Measurements from ENCODE around the gene MOB3C. TPM values are rescaled to one million over a fixed set of nuclear protein-coding genes. Genes with fewer than 3 reads are reported as not detected.

The MOB3C gene
- polyA plus RNA-seq, 1 donor (not counting 4 experiments of a cell fraction or from before 2014, with no cell fraction given) = 18.4 TPM

DNA sequence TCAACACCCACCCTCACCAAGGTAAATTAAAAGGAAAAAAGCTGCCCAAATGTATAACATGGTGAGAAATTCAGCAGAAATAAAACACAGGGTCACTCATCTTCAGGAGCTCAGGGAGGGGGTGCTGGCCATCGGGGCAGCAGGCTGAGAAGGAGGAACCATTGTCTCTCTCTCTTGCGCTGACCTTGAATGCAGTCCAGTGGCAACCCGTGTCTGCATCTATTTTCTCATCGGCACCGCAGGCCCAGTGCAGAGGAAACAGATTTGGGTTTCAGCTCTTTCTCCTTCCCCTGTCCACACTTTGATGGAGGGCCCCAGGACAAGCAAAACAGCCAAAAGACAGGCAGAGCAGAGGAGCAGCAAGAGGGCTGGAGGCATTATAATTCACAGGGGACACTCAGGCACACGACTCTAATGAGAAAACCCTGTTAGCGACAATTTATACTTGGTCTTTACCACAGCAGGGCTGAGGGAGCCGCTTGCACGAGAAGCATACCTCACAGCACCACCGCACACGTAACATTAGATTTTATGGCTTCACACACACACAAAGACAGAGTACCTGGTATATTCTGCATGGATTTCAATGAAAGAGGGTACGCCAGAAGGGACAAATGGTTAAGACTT lies 31.2 kb downstream of the MOB3C start:
- TF ChIP-seq EZH2 (IDR thresholded peaks at IDR 0.05; ENCODE audit: low read length) = no peak
- TF ChIP-seq, protein P1, sequence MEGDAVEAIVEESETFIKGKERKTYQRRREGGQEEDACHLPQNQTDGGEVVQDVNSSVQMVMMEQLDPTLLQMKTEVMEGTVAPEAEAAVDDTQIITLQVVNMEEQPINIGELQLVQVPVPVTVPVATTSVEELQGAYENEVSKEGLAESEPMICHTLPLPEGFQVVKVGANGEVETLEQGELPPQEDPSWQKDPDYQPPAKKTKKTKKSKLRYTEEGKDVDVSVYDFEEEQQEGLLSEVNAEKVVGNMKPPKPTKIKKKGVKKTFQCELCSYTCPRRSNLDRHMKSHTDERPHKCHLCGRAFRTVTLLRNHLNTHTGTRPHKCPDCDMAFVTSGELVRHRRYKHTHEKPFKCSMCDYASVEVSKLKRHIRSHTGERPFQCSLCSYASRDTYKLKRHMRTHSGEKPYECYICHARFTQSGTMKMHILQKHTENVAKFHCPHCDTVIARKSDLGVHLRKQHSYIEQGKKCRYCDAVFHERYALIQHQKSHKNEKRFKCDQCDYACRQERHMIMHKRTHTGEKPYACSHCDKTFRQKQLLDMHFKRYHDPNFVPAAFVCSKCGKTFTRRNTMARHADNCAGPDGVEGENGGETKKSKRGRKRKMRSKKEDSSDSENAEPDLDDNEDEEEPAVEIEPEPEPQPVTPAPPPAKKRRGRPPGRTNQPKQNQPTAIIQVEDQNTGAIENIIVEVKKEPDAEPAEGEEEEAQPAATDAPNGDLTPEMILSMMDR (optimal IDR thresholded peaks at IDR 0.05 in 1 of 3, IDR thresholded peaks at IDR 0.05 in 1 of 3, conservative IDR thresholded peaks at IDR 0.05 in 1 of 3; ENCODE audit: extremely low read depth in 1 of 3, insufficient read depth in 2 of 3, low read length in 3 of 3) = no peak
- H4K20me1 ChIP-seq (ENCODE audit: control insufficient read depth, extremely low read depth, insufficient read depth, low read length) = no peaks in the 10 kb centered on the region
- H3K27me3 ChIP-seq (ENCODE audit: control insufficient read depth, extremely low read depth, insufficient read depth, low read length) = no peaks in the 10 kb centered on the region
- FAIRE-seq (no peak), DNase-seq (ENCODE audit: low read depth, low spot score) (no peak)
- H3K79me2 ChIP-seq (ENCODE audit: control insufficient read depth, insufficient read depth, low read length) = no peaks in the 10 kb centered on the region
- H3K4me1 ChIP-seq (ENCODE audit: control insufficient read depth, extremely low read depth, insufficient read depth, low read length) = no peaks in the 10 kb centered on the region
- H3K9me3 ChIP-seq (ENCODE audit: control insufficient read depth, low read depth, low read length) = no peaks in the 10 kb centered on the region
- no peak overlapping the region for H3K27ac ChIP-seq (ENCODE audit: control insufficient read depth, insufficient read depth, low read length)
- dilution Hi-C loops (cut with MboI; ENCODE audit: extremely low pct_ligation_motif_present, low sequenced_read_pairs) = no loop called here
- no peak overlapping the region for H3K4me2 ChIP-seq (ENCODE audit: control insufficient read depth, extremely low read depth, insufficient read depth, low read depth, low read length)
- H3K36me3 ChIP-seq (ENCODE audit: control insufficient read depth in 2 of 2, extremely low read depth in 1 of 2, insufficient read depth in 2 of 2, low read length in 2 of 2) = peaks cover 35 to 46% of the 10 kb centered on the region in 2 experiments
- H3K9ac ChIP-seq (ENCODE audit: control insufficient read depth, extremely low read depth, insufficient read depth, low read length) = no peak overlapping the region
- no peak overlapping the region for H2AFZ ChIP-seq (ENCODE audit: control insufficient read depth, low read length)
- H3K4me3 ChIP-seq (ENCODE audit: control insufficient read depth in 2 of 3, extremely low read depth in 1 of 3, insufficient read depth in 2 of 3, low read depth in 1 of 3, low read length in 3 of 3) = no peak overlapping the region
- H3K9me1 ChIP-seq (ENCODE audit: control insufficient read depth, extremely low read depth, insufficient read depth, low read length) = no peaks in the 10 kb centered on the region

GRCh38 chr1:46583494-46583893 lies 33.1 kb downstream of the MOB3C start:
- no peak overlapping the region for H2AFZ ChIP-seq (ENCODE audit: control insufficient read depth, low read length)
- dilution Hi-C loops (cut with MboI; ENCODE audit: extremely low pct_ligation_motif_present, low sequenced_read_pairs) = no loop called here
- H3K9me1 ChIP-seq (ENCODE audit: control insufficient read depth, extremely low read depth, insufficient read depth, low read length) = no peaks in the 10 kb centered on the region
- no peaks in the 10 kb centered on the region for H4K20me1 ChIP-seq (ENCODE audit: control insufficient read depth, extremely low read depth, insufficient read depth, low read length)
- H3K79me2 ChIP-seq (ENCODE audit: control insufficient read depth, insufficient read depth, low read length) = no peaks in the 10 kb centered on the region
- H3K4me2 ChIP-seq (ENCODE audit: control insufficient read depth, extremely low read depth, insufficient read depth, low read depth, low read length) = no peak overlapping the region
- no peak for FAIRE-seq
- no peaks in the 10 kb centered on the region for H3K27me3 ChIP-seq (ENCODE audit: control insufficient read depth, extremely low read depth, insufficient read depth, low read length)
- no peak for DNase-seq (ENCODE audit: low read depth, low spot score)
- H3K27ac ChIP-seq (ENCODE audit: control insufficient read depth, insufficient read depth, low read length) = no peak overlapping the region
- H3K4me3 ChIP-seq (ENCODE audit: control insufficient read depth in 2 of 3, extremely low read depth in 1 of 3, insufficient read depth in 2 of 3, low read depth in 1 of 3, low read length in 3 of 3) = no peak overlapping the region
- no peak for TF ChIP-seq EZH2 (IDR thresholded peaks at IDR 0.05; ENCODE audit: low read length)
- TF ChIP-seq, protein P1 (optimal IDR thresholded peaks at IDR 0.05 in 1 of 3, IDR thresholded peaks at IDR 0.05 in 1 of 3, conservative IDR thresholded peaks at IDR 0.05 in 1 of 3; ENCODE audit: extremely low read depth in 1 of 3, insufficient read depth in 2 of 3, low read length in 3 of 3) = no peak
- H3K4me1 ChIP-seq (ENCODE audit: control insufficient read depth, extremely low read depth, insufficient read depth, low read length) = no peaks in the 10 kb centered on the region
- peaks cover 31 to 38% of the 10 kb centered on the region in 2 experiments for H3K36me3 ChIP-seq (ENCODE audit: control insufficient read depth in 2 of 2, extremely low read depth in 1 of 2, insufficient read depth in 2 of 2, low read length in 2 of 2)
- H3K9me3 ChIP-seq (ENCODE audit: control insufficient read depth, low read depth, low read length) = no peaks in the 10 kb centered on the region
- no peak overlapping the region for H3K9ac ChIP-seq (ENCODE audit: control insufficient read depth, extremely low read depth, insufficient read depth, low read length)
